Pancreas (tissue), 10 donors: ENCODE results near the gene WHRN. TPM values are rescaled to one million over a fixed set of nuclear protein-coding genes. Genes with fewer than 3 reads are reported as not detected.

Experiments
- ATAC-seq, 4 donors: fragments of 200-7000 bp; cut with Tn5 transposase; one replicate each; pipeline versions ENCODE4 v1.8.0 to v1.9.1; 2020; ENCODE audit warnings: mild to moderate bottlenecking in 4 of 4, moderate library complexity in 4 of 4
- DNase-seq, 6 donors: peaks; one replicate each; pipeline ENCODE4 v3.0.0-alpha.2; 2020
- FAIRE-seq: peaks from 2 replicates; lab custom pipeline; 2012; peaks lifted over from hg19 to GRCh38; lab: Jason Lieb, UNC
- H3K27ac ChIP-seq, 4 donors: fragments of 200-600 bp; sonication (generic); 1 replicate in 3 of 4; 2 replicates in 1 of 4; pipeline versions ENCODE4 v1.5.0 to v1.8.0; 2020
- H3K27me3 ChIP-seq, 4 donors: fragments of 200-600 bp; one replicate each; pipeline ENCODE4 v1.8.0; 2021
- H3K36me3 ChIP-seq, 3 donors: fragments of 200-600 bp; sonication (generic) in 1 of 3; one replicate each; pipeline versions ENCODE4 v1.5.0 to v1.8.0; 2020 to 2021
- H3K4me1 ChIP-seq, 3 donors: fragments of 200-600 bp; one replicate each; pipeline ENCODE4 v1.8.0; 2021
- H3K4me3 ChIP-seq, 4 donors: fragments of 200-600 bp; sonication (generic) in 2 of 4; one replicate each; pipeline versions ENCODE4 v1.5.0 to v1.8.0; 2020 to 2021
- H3K9me3 ChIP-seq, 4 donors: fragments of 200-600 bp; one replicate each; pipeline ENCODE4 v1.8.0; 2021
- CTCF ChIP-seq, 4 donors: fragments of 200-600 bp; sonication (generic) in 3 of 4; IDR thresholded peaks; one replicate each; pipeline versions ENCODE4 v1.5.0 to v1.8.0; 2021; ENCODE audit warnings: antibody characterized with exemption in 4 of 4
- WGBS, 2 donors: extraction: QIAGEN DNeasy Blood & Tissue Kit; methylation state at CpG; one replicate each; pipeline ENCODE4 v1.1.7; 2013; 5-methylcytosine and 5-hydroxymethylcytosine counted together
- intact Hi-C, 3 donors: fragments of 100-400 bp; cut with DNase I; formaldehyde crosslinking; loops; one replicate each; pipeline versions ENCODE4 v1.11.1 to v1.14.2; 2022
- polyA plus RNA-seq, 2 donors: library from polyadenylated mRNA; stranded (reverse); fragments of 200-250 nt; gene quantifications; one replicate each; pipeline ENCODE4 v1.2.3, GENCODE V29; 2013
- total RNA-seq, 6 donors: library from RNA; stranded (reverse); fragmentation: NEBNext Ultra II Directional in 4 of 6; extraction: Animal tissue kit (Norgen Biotek cat#: 25700) in 4 of 6; gene quantifications; one replicate each; pipeline versions ENCODE4 v1.2.1 to v1.2.4, GENCODE V29; 2021 to 2023
- donor health status: healthy with polysubstance abuse.
- donor health status: DM: no; HTN: no; CAD: no; lungs with moderate emphysema.
- donor health status: DM: no; HTN: no; CAD: no.
- donor health status: control.
- donor health status: control.
- donor health status: Bipolar disorder and iron deficiency.
- donor health status: DM: yes; HTN: yes; CAD: no.
- donor health status: DM: no; HTN: no; CAD: no.
- donor health status: DM: no; HTN: no; CAD: no.
- donor health status: DM: yes; HTN: yes; CAD: no.

WHRN gene
- total and polyA plus RNA-seq, 8 donors: 6.7 to 32.2 (median 8.6) TPM

GRCh38 chr9:114496011-114496410, 9.3 kb downstream of the WHRN start:
- ATAC-seq: peak in 1 of 4 donors; percentile 47
- Histone ChIP-seq H3K27ac (no peak overlapping the region), H3K4me1 (no peaks in the 10 kb centered on the region), H3K4me3 (no peak overlapping the region), H3K36me3 (no peaks in the 10 kb centered on the region), H3K27me3 (no peaks in the 10 kb centered on the region), H3K9me3 (no peaks in the 10 kb centered on the region)
- DNase-seq: no peak
- TF ChIP-seq CTCF (IDR thresholded peaks at IDR 0.05): no peak
- intact Hi-C loops: loop anchor here in 1 of 3 donors (10.0 kb wide), 1 partner anchor 149 kb away; no protein-coding TSS in a partner anchor
- WGBS, 2 donors: 83 to 86% methylated on average over 4 of the region's 4 CpGs
- FAIRE-seq: no peak

GRCh38 chr9:114494776-114495569, 10.3 kb downstream of the WHRN start:
- intact Hi-C loops: loop anchor here in 1 of 3 donors (10.0 kb wide), 1 partner anchor 150 kb away; no protein-coding TSS in a partner anchor
- WGBS, 2 donors: 79 to 85% methylated on average over 12 of the region's 12 CpGs
- no peak for ATAC-seq

GRCh38 chr9:114493521-114494184, 11.6 kb downstream of the WHRN start:
- no peak for TF ChIP-seq CTCF (IDR thresholded peaks at IDR 0.05)
- Histone ChIP-seq H3K36me3 (no peaks in the 10 kb centered on the region), H3K4me3 (no peak overlapping the region), H3K9me3 (no peaks in the 10 kb centered on the region), H3K27ac (no peak overlapping the region), H3K27me3 (no peaks in the 10 kb centered on the region), H3K4me1 (no peaks in the 10 kb centered on the region)
- intact Hi-C loops: loop anchor here in 1 of 3 donors (10.0 kb wide), 1 partner anchor 151 kb away; no protein-coding TSS in a partner anchor
- 51 to 54% methylated on average over 8 of the region's 8 CpGs for WGBS, 2 donors
- DNase-seq (no peak), FAIRE-seq (no peak), ATAC-seq (no peak)

More at GRCh38 chr9:114494776-114495569, 10.3 kb downstream of the WHRN start:
- Histone ChIP-seq H3K27me3 (no peaks in the 10 kb centered on the region), H3K4me1 (no peaks in the 10 kb centered on the region), H3K36me3 (no peaks in the 10 kb centered on the region), H3K27ac (no peak overlapping the region), H3K9me3 (no peaks in the 10 kb centered on the region), H3K4me3 (no peak overlapping the region)
- FAIRE-seq: no peak
- no peak for TF ChIP-seq CTCF (IDR thresholded peaks at IDR 0.05)
- no peak for DNase-seq

GRCh38 chr9:114492991-114493390, 12.3 kb downstream of the WHRN start:
- no peak overlapping the region for H3K27ac ChIP-seq
- H3K27me3 ChIP-seq: no peaks in the 10 kb centered on the region
- no peaks in the 10 kb centered on the region for H3K4me1 ChIP-seq
- WGBS, 2 donors: 99% methylated on average over 7 of the region's 7 CpGs
- intact Hi-C loops: loop anchor here in 1 of 3 donors (10.0 kb wide), 1 partner anchor 152 kb away; no protein-coding TSS in a partner anchor
- FAIRE-seq: no peak
- no peak overlapping the region for H3K4me3 ChIP-seq
- no peak for DNase-seq
- TF ChIP-seq CTCF (IDR thresholded peaks at IDR 0.05): no peak
- no peaks in the 10 kb centered on the region for H3K36me3 ChIP-seq
- ATAC-seq: no peak
- H3K9me3 ChIP-seq: no peaks in the 10 kb centered on the region
